Osteocyte (in vitro differentiated cells): ENCODE measurements around the gene CRY2. TPM values are rescaled to one million over a fixed set of nuclear protein-coding genes. Genes with fewer than 3 reads are reported as not detected.

ENCODE experiments used
- DNase-seq: peaks from one replicate; pipeline ENCODE4 v3.0.0; 2021; ENCODE audit warnings: mixed read lengths; ENCODE audit not compliant: unreplicated experiment; ENCODE audit errors: extremely low spot score
- H3K27ac Mint-ChIP-seq: one replicate; pipeline ENCODE4 v1.8.0; 2021; ENCODE audit warnings: mild to moderate bottlenecking, mixed read lengths; ENCODE audit not compliant: unreplicated experiment
- H3K27me3 Mint-ChIP-seq: one replicate; pipeline ENCODE4 v1.8.0; 2021; ENCODE audit warnings: mixed read lengths; ENCODE audit not compliant: unreplicated experiment
- H3K36me3 Mint-ChIP-seq: one replicate; pipeline ENCODE4 v1.8.0; 2021; ENCODE audit warnings: mixed read lengths; ENCODE audit not compliant: unreplicated experiment
- H3K4me1 Mint-ChIP-seq: one replicate; pipeline ENCODE4 v1.8.0; 2021; ENCODE audit warnings: mixed read lengths; ENCODE audit not compliant: unreplicated experiment
- H3K4me3 Mint-ChIP-seq: one replicate; pipeline ENCODE4 v1.8.0; 2021; ENCODE audit warnings: mild to moderate bottlenecking, moderate library complexity, mixed read lengths; ENCODE audit not compliant: unreplicated experiment
- H3K9me3 Mint-ChIP-seq: one replicate; pipeline ENCODE4 v1.8.0; 2021; ENCODE audit warnings: mixed read lengths; ENCODE audit not compliant: unreplicated experiment
- total RNA-seq: library from RNA; stranded (reverse); gene quantifications from 2 replicates; pipeline ENCODE4 v1.2.1, GENCODE V29; 2021
- TF ChIP-seq, protein P1 (sequence below): fragments of 200-600 bp; sonication (generic); IDR thresholded peaks from 2 replicates; pipeline ENCODE4 v1.5.0; 2021; ENCODE audit warnings: antibody characterized with exemption, mild to moderate bottlenecking, moderate library complexity

Gene CRY2
- total RNA-seq, 1 donor from 2014 or later, result 18.6 TPM

DNA sequence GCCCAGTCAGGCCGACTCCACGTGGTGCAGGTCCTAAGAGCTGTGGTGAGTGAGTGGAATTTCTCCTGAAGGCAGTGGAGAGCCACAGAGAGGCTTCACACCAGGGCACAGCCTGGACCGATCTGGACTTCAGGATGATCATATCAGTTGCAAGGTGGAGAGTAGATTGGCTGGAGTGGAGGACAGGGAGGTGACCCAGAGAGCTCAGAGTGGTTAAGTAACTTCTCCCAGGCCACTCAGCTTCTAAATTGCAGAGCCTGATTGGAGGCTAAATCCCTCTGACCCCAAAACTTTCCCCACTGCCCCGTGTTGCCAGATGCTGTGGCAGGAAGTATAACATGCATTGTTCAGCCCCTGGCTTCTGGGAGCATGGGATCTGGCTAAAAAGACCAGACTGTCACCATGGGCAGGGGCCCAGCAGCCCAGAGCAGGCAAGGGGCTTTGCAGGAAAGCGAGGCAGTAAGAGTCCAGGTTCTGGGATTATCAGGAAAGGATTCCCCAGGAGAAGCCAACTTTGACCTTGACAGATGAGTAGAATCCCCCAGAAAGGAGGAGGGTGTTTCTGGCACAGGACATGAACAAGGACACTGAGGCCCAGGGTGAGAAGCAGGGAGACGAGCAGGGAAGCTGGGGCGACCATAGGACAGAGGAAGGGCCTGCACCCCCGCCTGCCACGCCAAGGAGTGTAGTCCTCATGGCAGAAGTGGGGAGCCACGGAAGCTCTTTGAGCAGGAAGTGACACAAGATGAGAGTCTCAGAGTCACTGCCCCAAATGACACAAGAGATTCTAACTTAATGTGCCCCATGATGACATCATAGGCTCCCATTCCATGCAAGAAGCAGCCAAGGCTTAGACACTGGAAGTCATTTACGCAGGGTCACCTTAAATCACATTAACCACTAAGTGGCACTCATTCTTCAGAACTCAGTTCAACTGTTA lies 37.5 kb upstream of the CRY2 start:
- Mint-ChIP-seq H3K4me3 (no peak overlapping the region), H3K27ac (no peak overlapping the region), H3K27me3 (no peaks in the 10 kb centered on the region), H3K4me1 (peaks cover 26% of the 10 kb centered on the region), H3K9me3 (no peaks in the 10 kb centered on the region), H3K36me3 (peaks cover 16% of the 10 kb centered on the region)
- DNase-seq, result no peak
- TF ChIP-seq, protein P1, sequence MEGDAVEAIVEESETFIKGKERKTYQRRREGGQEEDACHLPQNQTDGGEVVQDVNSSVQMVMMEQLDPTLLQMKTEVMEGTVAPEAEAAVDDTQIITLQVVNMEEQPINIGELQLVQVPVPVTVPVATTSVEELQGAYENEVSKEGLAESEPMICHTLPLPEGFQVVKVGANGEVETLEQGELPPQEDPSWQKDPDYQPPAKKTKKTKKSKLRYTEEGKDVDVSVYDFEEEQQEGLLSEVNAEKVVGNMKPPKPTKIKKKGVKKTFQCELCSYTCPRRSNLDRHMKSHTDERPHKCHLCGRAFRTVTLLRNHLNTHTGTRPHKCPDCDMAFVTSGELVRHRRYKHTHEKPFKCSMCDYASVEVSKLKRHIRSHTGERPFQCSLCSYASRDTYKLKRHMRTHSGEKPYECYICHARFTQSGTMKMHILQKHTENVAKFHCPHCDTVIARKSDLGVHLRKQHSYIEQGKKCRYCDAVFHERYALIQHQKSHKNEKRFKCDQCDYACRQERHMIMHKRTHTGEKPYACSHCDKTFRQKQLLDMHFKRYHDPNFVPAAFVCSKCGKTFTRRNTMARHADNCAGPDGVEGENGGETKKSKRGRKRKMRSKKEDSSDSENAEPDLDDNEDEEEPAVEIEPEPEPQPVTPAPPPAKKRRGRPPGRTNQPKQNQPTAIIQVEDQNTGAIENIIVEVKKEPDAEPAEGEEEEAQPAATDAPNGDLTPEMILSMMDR, result no peak

DNA sequence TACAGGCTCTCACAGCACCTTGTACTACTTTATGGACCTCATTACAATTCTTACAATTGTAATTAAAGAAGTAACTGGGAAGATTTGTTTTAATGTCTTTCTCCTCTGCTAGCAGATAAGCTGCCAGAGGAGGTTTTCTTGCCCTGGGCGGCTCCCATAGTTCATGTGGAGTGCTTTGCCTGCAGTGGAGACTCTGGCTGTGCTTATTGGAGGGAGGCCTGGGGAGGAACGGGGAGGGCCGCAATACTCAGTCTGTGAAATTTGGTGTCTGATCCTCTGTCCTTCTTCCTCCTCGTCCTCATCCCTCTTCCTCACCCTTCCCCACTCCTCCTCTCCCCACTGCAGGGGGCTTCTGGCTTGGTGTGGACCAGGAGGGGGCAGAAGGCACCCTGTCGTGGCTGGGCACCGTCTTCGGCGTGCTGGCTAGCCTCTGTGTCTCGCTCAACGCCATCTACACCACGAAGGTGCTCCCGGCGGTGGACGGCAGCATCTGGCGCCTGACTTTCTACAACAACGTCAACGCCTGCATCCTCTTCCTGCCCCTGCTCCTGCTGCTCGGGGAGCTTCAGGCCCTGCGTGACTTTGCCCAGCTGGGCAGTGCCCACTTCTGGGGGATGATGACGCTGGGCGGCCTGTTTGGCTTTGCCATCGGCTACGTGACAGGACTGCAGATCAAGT lies 36.7 kb upstream of the CRY2 start:
- H3K9me3 Mint-ChIP-seq, result no peaks in the 10 kb centered on the region
- TF ChIP-seq, protein P1, result no peak

GRCh38 chr11:45811109-45811435 lies 36.2 kb upstream of the CRY2 start:
- H3K4me1 Mint-ChIP-seq, result peaks cover 21% of the 10 kb centered on the region
- no peaks in the 10 kb centered on the region for H3K27me3 Mint-ChIP-seq
- no peak for DNase-seq
- TF ChIP-seq, protein P1, result no peak
- H3K4me3 Mint-ChIP-seq, result no peak overlapping the region
- no peak overlapping the region for H3K27ac Mint-ChIP-seq
- peaks cover 16% of the 10 kb centered on the region for H3K36me3 Mint-ChIP-seq
- no peaks in the 10 kb centered on the region for H3K9me3 Mint-ChIP-seq

More for the DNA sequence above, 36.7 kb upstream of the CRY2 start:
- H3K27ac Mint-ChIP-seq, result no peak overlapping the region
- no peak for DNase-seq
- peaks cover 26% of the 10 kb centered on the region for H3K4me1 Mint-ChIP-seq
- H3K4me3 Mint-ChIP-seq, result no peak overlapping the region
- H3K36me3 Mint-ChIP-seq, result peaks cover 16% of the 10 kb centered on the region
- H3K27me3 Mint-ChIP-seq, result no peaks in the 10 kb centered on the region

GRCh38 chr11:45811571-45812290 lies 35.5 kb upstream of the CRY2 start:
- Mint-ChIP-seq H3K4me3 (no peak overlapping the region), H3K4me1 (peaks cover 15% of the 10 kb centered on the region), H3K36me3 (peaks cover 16% of the 10 kb centered on the region), H3K9me3 (no peaks in the 10 kb centered on the region), H3K27ac (no peak overlapping the region), H3K27me3 (no peaks in the 10 kb centered on the region)
- TF ChIP-seq, protein P1, result no peak
- DNase-seq, result no peak
